Epithelial cell of prostate (primary cell): ENCODE measurements around the gene PNMA8C.
"Not testable (repeated sequence)": the region's sequence is repeated elsewhere in the genome, so short reads cannot be mapped to it uniquely, and the experiment has no call there.

Experiments used
- DNase-seq: peaks from one replicate; pipeline ENCODE4 v3.0.0-alpha.2; 2011; ENCODE audit warnings: low read depth, low spot score
- H3K27ac ChIP-seq: fragments of 450-650 bp; 2 replicates; pipeline ENCODE4 v1.5.1; 2017; ENCODE audit warnings: mild to moderate bottlenecking

PNMA8C gene

GRCh38 chr19:46391296-46392251, 37.2 kb downstream of the PNMA8C start:
- DNase-seq = no peak
- H3K27ac ChIP-seq = no peak overlapping the region

GRCh38 chr19:46390866-46391265, 37.9 kb downstream of the PNMA8C start:
- H3K27ac ChIP-seq = no peak overlapping the region

GRCh38 chr19:46390121-46390858, 38.4 kb downstream of the PNMA8C start:
- no peak for DNase-seq
- H3K27ac ChIP-seq = no peak overlapping the region

More at GRCh38 chr19:46390866-46391265, 37.9 kb downstream of the PNMA8C start:
- DNase-seq = no peak

- H3K27ac ChIP-seq = no peak overlapping the region
- no peak for DNase-seq
Measured at GRCh38 chr19:46388311-46389095, 40.2 kb downstream of the PNMA8C start.

DNA sequence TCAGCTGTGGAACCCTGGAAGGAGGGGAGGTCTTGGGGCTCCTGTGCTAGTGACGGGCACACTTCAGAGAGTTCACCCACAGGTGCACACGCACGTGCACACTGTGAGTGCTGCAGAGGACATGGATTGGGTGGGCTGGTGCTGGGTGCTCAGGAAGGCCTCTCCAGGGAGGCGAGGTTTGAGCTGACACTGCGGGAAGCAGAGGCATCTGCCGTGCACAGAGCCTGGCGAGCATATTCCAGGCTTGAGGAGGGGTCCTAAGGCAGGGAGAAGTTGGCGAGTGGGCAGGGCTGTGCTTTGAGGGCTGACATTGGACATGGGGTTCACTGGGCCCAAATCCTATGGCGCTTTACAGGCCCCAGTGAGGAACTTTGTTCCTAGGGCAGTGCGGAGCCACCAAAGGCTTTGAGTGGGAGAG, 41.0 kb downstream of the PNMA8C start:
- no peak overlapping the region for H3K27ac ChIP-seq
- no peak for DNase-seq

DNA sequence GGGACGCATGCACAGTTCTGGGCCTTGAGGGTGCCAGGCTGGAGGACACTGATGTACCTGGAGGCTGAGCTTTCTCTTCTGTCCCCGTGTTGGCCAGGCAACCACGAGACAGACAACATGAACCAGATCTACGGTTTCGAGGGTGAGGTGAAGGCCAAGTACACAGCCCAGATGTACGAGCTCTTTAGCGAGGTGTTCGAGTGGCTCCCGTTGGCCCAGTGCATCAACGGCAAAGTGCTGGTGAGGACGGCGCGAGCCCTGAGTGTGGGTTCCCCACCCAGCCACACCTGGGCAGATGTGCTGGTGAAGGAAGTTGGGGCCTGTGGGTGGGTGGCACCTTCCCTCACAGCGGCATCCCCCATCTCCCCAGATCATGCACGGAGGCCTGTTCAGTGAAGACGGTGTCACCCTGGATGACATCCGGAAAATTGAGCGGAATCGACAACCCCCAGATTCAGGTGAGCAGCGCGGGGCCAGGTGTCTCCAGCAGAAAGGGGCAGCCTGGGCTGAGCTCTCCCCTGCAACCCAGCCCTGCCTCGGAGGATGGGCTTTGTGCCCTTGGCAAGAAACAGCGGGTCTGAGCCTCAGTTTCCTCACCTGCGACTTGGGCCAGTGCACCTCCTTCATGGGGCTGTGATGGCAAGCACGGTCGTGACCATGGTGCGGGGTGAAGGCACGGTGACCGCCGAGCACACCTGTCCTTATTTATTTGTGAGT, 41.6 kb downstream of the PNMA8C start:
- H3K27ac ChIP-seq = no peak overlapping the region

DNA sequence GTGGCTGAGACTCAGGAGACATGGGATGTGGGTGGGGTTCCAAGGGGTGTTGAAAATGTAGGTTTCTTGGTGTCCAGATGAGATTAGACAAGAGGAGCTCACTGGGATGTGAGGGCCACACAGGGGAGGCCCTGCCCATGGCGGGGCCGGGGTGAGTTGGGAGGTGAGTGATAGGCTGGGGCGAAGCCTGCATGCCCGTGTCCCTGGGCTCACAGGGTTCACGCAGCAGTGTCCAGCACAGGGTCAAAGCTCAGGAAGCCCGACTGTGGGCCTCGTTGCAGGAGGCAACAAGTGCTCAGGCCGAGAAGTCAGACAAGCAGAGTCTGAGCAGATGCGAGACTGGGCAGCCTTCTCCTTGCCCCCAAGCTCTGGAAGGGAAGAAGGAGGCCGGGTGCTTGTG, 42.6 kb downstream of the PNMA8C start:
- no peak overlapping the region for H3K27ac ChIP-seq
- DNase-seq = no peak

More for the DNA sequence above, 41.6 kb downstream of the PNMA8C start:
- no peak for DNase-seq

GRCh38 chr19:46385636-46386035, 43.1 kb downstream of the PNMA8C start:
- H3K27ac ChIP-seq = no peak overlapping the region
- no peak for DNase-seq

GRCh38 chr19:46384396-46384795, 44.3 kb downstream of the PNMA8C start:
- H3K27ac ChIP-seq = no peak overlapping the region
- DNase-seq = no peak

- DNase-seq = no peak
- H3K27ac ChIP-seq = no peak overlapping the region
Measured at GRCh38 chr19:46383846-46384245, 44.9 kb downstream of the PNMA8C start.

DNA sequence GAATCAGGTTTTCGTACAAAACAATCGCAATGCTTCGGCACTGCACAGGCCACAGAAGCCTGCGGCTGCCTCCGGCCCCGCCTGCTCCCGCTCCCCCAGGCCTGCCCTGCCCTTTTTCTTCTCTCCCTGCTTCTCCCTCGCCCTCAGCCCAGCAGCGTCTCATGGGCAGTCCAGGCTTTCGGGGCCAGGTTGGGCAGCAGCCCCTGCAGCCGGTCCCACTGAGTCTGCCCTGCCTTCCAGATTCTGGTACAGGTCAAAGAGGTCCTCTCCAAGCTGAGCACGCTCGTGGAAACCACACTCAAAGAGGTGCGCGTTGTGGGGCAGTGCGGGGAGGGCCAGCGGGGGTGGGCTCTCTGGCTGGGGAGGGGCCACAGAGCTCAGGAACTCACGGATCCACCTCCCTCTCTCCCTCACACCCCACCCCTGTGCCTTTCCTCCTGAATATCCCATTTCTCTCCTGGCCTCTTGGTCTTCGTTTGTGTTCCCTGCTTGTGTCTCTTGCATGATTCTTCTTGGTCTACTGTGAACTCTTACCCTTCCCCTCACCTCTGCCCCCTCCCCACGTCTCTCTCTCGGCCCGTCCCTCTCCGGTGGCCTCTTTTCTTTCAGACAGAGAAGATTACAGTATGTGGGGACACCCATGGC, 45.4 kb downstream of the PNMA8C start:
- DNase-seq = no peak
- no peak overlapping the region for H3K27ac ChIP-seq

- H3K27ac ChIP-seq = no peak overlapping the region
- DNase-seq = no peak
Measured at GRCh38 chr19:46381756-46382345, 46.9 kb downstream of the PNMA8C start.

- H3K27ac ChIP-seq = no peak overlapping the region
- DNase-seq = no peak
Measured at GRCh38 chr19:46381346-46381745, 47.4 kb downstream of the PNMA8C start.

- no peak overlapping the region for H3K27ac ChIP-seq
- DNase-seq = no peak
Measured at GRCh38 chr19:46380690-46381089, 48.0 kb downstream of the PNMA8C start.

- H3K27ac ChIP-seq = no peak overlapping the region
- DNase-seq = no peak
Measured at GRCh38 chr19:46378268-46378667, 50.5 kb downstream of the PNMA8C start.

GRCh38 chr19:46376241-46377153, 52.2 kb downstream of the PNMA8C start:
- no peak for DNase-seq
- no peak overlapping the region for H3K27ac ChIP-seq

DNA sequence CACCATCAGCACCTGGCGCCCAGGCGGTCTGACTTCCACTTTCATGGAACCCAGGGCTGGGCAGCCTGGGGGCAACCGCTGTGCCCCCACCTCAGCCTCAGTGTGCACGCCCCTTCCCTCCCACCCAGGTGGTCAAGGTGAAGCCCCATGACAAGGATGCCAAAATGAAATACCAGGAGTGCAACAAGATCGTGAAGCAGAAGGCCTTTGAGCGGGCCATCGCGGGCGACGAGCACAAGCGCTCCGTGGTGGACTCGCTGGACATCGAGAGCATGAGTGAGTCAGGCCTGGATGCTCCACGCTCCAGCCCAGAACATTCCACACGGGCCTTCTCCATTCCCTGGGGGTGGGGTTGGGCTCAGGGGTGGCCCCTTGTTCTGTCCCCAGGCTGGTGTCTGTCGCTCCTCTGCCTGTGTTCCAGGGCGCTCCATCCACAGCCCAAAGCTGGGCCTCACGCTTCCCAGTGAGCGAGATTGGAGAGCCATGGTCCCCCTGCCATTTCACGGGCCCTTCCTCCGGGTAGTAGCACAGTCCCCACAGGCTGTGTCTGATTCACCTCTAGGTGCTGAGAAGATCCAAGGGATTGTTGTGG, 53.2 kb downstream of the PNMA8C start:
- not testable (repeated sequence) for DNase-seq, H3K27ac ChIP-seq
